Mesenchymal stem cell (in vitro differentiated cells and primary cell): ENCODE measurements around the gene WBP2.

Experiments
- DNase-seq: peaks from one replicate; pipeline ENCODE4 v3.0.0-alpha.2; 2013
- H2AFZ ChIP-seq: one replicate; pipeline ENCODE4 v1.6.1; 2013; ENCODE audit warnings: low read depth, mild to moderate bottlenecking, control low read depth, inconsistent platforms, low read length, moderate library complexity
- H2AK5ac ChIP-seq: 2 replicates; pipeline ENCODE4 v1.6.1; 2013; ENCODE audit warnings: low read length, moderate library complexity, mild to moderate bottlenecking, inconsistent platforms; ENCODE audit not compliant: severe bottlenecking
- H2BK120ac ChIP-seq: one replicate; pipeline ENCODE4 v1.6.1; 2013; ENCODE audit warnings: low read depth, mild to moderate bottlenecking, inconsistent platforms, low read length, moderate library complexity
- H2BK12ac ChIP-seq, 2 experiments: one replicate each; pipeline ENCODE4 v1.6.1; 2013; ENCODE audit warnings: inconsistent platforms in 2 of 2, low read length in 2 of 2, mild to moderate bottlenecking in 2 of 2, moderate library complexity in 2 of 2, control low read depth in 1 of 2
- H2BK15ac ChIP-seq: one replicate; pipeline ENCODE4 v1.6.1; 2013; ENCODE audit warnings: mild to moderate bottlenecking, low read depth, inconsistent platforms; ENCODE audit not compliant: poor library complexity, severe bottlenecking
- H2BK5ac ChIP-seq: 2 replicates; pipeline ENCODE4 v1.6.1; 2013; ENCODE audit warnings: low read depth, mild to moderate bottlenecking, low read length, control low read depth, inconsistent platforms; ENCODE audit not compliant: poor library complexity, severe bottlenecking
- H3K14ac ChIP-seq, 2 experiments: one replicate each; pipeline ENCODE4 v1.6.1; 2013; ENCODE audit warnings: inconsistent platforms in 2 of 2, low read length in 2 of 2, control low read depth in 1 of 2, mild to moderate bottlenecking in 1 of 2, moderate library complexity in 1 of 2
- H3K18ac ChIP-seq, 2 experiments: one replicate each; pipeline ENCODE4 v1.6.1; 2013; ENCODE audit warnings: inconsistent platforms in 2 of 2, low read length in 2 of 2, control low read depth in 1 of 2, low read depth in 1 of 2, mild to moderate bottlenecking in 1 of 2
- H3K23ac ChIP-seq, 2 experiments: one replicate each; pipeline ENCODE4 v1.6.1; 2013; ENCODE audit warnings: inconsistent platforms in 2 of 2, low read length in 2 of 2, mild to moderate bottlenecking in 2 of 2, moderate library complexity in 2 of 2, control low read depth in 1 of 2
- H3K27ac ChIP-seq: 2 replicates; pipeline ENCODE4 v1.5.1; 2013; ENCODE audit warnings: mild to moderate bottlenecking, moderate library complexity, low read length, control low read depth, inconsistent platforms; ENCODE audit not compliant: poor library complexity, severe bottlenecking
- H3K27me3 ChIP-seq, 2 experiments: 2 replicates each; pipeline versions ENCODE4 v1.6.1 to v1.7.0; 2013; ENCODE audit warnings: low read length in 2 of 2, mild to moderate bottlenecking in 2 of 2, moderate library complexity in 2 of 2, control low read depth in 1 of 2, inconsistent platforms in 1 of 2; ENCODE audit not compliant: control insufficient read depth in 1 of 2, insufficient read depth in 1 of 2
- H3K36me3 ChIP-seq, 2 experiments: 2 replicates each; pipeline versions ENCODE4 v1.6.1 to v1.7.0; 2013; ENCODE audit warnings: low read length in 2 of 2, control low read depth in 1 of 2, inconsistent platforms in 1 of 2, low read depth in 1 of 2, mild to moderate bottlenecking in 1 of 2; ENCODE audit not compliant: insufficient read depth in 2 of 2, control insufficient read depth in 1 of 2
- H3K4ac ChIP-seq, 2 experiments: one replicate each; pipeline ENCODE4 v1.6.1; 2013; ENCODE audit warnings: inconsistent platforms in 2 of 2, low read length in 2 of 2, mild to moderate bottlenecking in 2 of 2, moderate library complexity in 2 of 2, control low read depth in 1 of 2, low read depth in 1 of 2
- H3K4me1 ChIP-seq: 2 replicates; pipeline ENCODE4 v1.6.1; 2013; ENCODE audit warnings: low read depth, low read length, control low read depth; ENCODE audit not compliant: control insufficient read depth, insufficient read depth
- H3K4me2 ChIP-seq: 2 replicates; pipeline ENCODE4 v1.6.1; 2013; ENCODE audit warnings: low read length, mild to moderate bottlenecking, inconsistent platforms; ENCODE audit not compliant: poor library complexity, severe bottlenecking
- H3K4me3 ChIP-seq, 2 experiments: 2 replicates each; pipeline versions ENCODE4 v1.5.1 to v1.7.0; 2013; ENCODE audit warnings: low read length in 2 of 2, mild to moderate bottlenecking in 2 of 2, control low read depth in 1 of 2, low read depth in 1 of 2; ENCODE audit not compliant: insufficient read depth in 1 of 2
- H3K79me1 ChIP-seq: replicated peaks from 2 replicates; pipeline ENCODE4 v1.6.1; 2013; ENCODE audit warnings: mild to moderate bottlenecking, control low read depth, low read length, inconsistent platforms; ENCODE audit not compliant: poor library complexity, severe bottlenecking
- H3K9ac ChIP-seq: 2 replicates; pipeline ENCODE4 v1.7.0; 2013; ENCODE audit warnings: mild to moderate bottlenecking, low read length, moderate library complexity
- H3K9me3 ChIP-seq: 2 replicates; pipeline ENCODE4 v1.7.0; 2013; ENCODE audit warnings: mild to moderate bottlenecking, low read length; ENCODE audit not compliant: control insufficient read depth
- H4K8ac ChIP-seq: one replicate; pipeline ENCODE4 v1.6.1; 2013; ENCODE audit warnings: inconsistent platforms, mild to moderate bottlenecking, low read length, moderate library complexity
- H4K91ac ChIP-seq: one replicate; pipeline ENCODE4 v1.6.1; 2013; ENCODE audit warnings: mild to moderate bottlenecking, low read length, inconsistent platforms
- WGBS: methylation state at CpG from one replicate; pipeline ENCODE4 v1.1.7; 2013; ENCODE audit warnings: mixed read lengths; 5-methylcytosine and 5-hydroxymethylcytosine counted together

WBP2 gene

GRCh38 chr17:75832652-75833400 is 22.3 kb downstream of the WBP2 start:
- H2AFZ ChIP-seq = peak overlapping the region; percentile 7
- H2BK120ac ChIP-seq = no peak overlapping the region
- H3K23ac ChIP-seq = no peak overlapping the region
- H3K4me2 ChIP-seq = no peak overlapping the region
- H2BK15ac ChIP-seq = peak overlapping the region; percentile 44
- H3K36me3 ChIP-seq = peaks cover 0 to 23% of the 10 kb centered on the region in 2 experiments
- no peak overlapping the region for H2AK5ac ChIP-seq
- H3K18ac ChIP-seq = peak overlapping the region in 1 of 2 experiments; percentile 31
- WGBS = 52% methylated on average over 19 of the region's 20 CpGs
- H3K9me3 ChIP-seq = no peaks in the 10 kb centered on the region
- no peak overlapping the region for H3K14ac ChIP-seq
- peak overlapping the region; percentile 83 for H4K8ac ChIP-seq
- no peak overlapping the region for H3K9ac ChIP-seq
- H2BK5ac ChIP-seq = no peak overlapping the region
- DNase-seq = no peak
- no peak overlapping the region for H3K4me3 ChIP-seq
- H2BK12ac ChIP-seq = no peak overlapping the region
- H3K4ac ChIP-seq = peak overlapping the region in 1 of 2 experiments; percentile 27
- H4K91ac ChIP-seq = peak overlapping the region; percentile 43
- H3K79me1 ChIP-seq = no peaks in the 10 kb centered on the region
- H3K27me3 ChIP-seq = no peaks in the 10 kb centered on the region
- H3K4me1 ChIP-seq = peaks cover 20% of the 10 kb centered on the region
- no peak overlapping the region for H3K27ac ChIP-seq

- WGBS = 63% methylated on average over 10 of the region's 10 CpGs
- H2AFZ ChIP-seq = no peak overlapping the region
- peak overlapping the region; percentile 75 for H4K8ac ChIP-seq
- peak; percentile 86 for DNase-seq
- H3K9ac ChIP-seq = no peak overlapping the region
- no peak overlapping the region for H3K23ac ChIP-seq
- no peaks in the 10 kb centered on the region for H3K9me3 ChIP-seq
- no peak overlapping the region for H4K91ac ChIP-seq
- H3K79me1 ChIP-seq = no peaks in the 10 kb centered on the region
- no peak overlapping the region for H2AK5ac ChIP-seq
- H3K14ac ChIP-seq = no peak overlapping the region
- H3K4ac ChIP-seq = peak overlapping the region in 1 of 2 experiments; percentile 27
- no peak overlapping the region for H2BK120ac ChIP-seq
- H3K4me2 ChIP-seq = no peak overlapping the region
- peaks cover 0 to 23% of the 10 kb centered on the region in 2 experiments for H3K36me3 ChIP-seq
- H3K27me3 ChIP-seq = no peaks in the 10 kb centered on the region
- H2BK15ac ChIP-seq = no peak overlapping the region
- no peak overlapping the region for H3K27ac ChIP-seq
- no peak overlapping the region for H2BK12ac ChIP-seq
- no peak overlapping the region for H3K4me3 ChIP-seq
- H2BK5ac ChIP-seq = no peak overlapping the region
- peaks cover 26% of the 10 kb centered on the region for H3K4me1 ChIP-seq
- H3K18ac ChIP-seq = no peak overlapping the region
Observed at GRCh38 chr17:75832164-75832651, 22.9 kb downstream of the WBP2 start.

GRCh38 chr17:75831032-75831571 is 24.0 kb downstream of the WBP2 start:
- Histone ChIP-seq H3K9ac (no peak overlapping the region), H3K4me1 (peaks cover 29% of the 10 kb centered on the region), H2BK5ac (no peak overlapping the region), H3K27ac (no peak overlapping the region), H3K4me2 (no peak overlapping the region), H3K9me3 (no peaks in the 10 kb centered on the region), H3K27me3 (no peaks in the 10 kb centered on the region), H4K91ac (no peak overlapping the region), H2AFZ (no peak overlapping the region), H3K4ac (no peak overlapping the region), H2AK5ac (no peak overlapping the region), H2BK12ac (no peak overlapping the region), H3K4me3 (no peak overlapping the region), H2BK15ac (no peak overlapping the region), H3K36me3 (peaks cover 0 to 30% of the 10 kb centered on the region in 2 experiments), H2BK120ac (no peak overlapping the region), H3K79me1 (no peaks in the 10 kb centered on the region), H3K14ac (no peak overlapping the region), H3K23ac (no peak overlapping the region), H4K8ac (peak overlapping the region; percentile 27), H3K18ac (no peak overlapping the region)
- no peak for DNase-seq
- 93% methylated on average over 6 of the region's 15 CpGs for whole genome bisulfite sequencing

- H3K9me3 ChIP-seq = no peaks in the 10 kb centered on the region
- peak overlapping the region; percentile 22 for H4K8ac ChIP-seq
- H3K14ac ChIP-seq = peak overlapping the region in 1 of 2 experiments; percentile 18
- no peak overlapping the region for H3K9ac ChIP-seq
- H3K79me1 ChIP-seq = no peaks in the 10 kb centered on the region
- no peak overlapping the region for H2BK12ac ChIP-seq
- no peak overlapping the region for H3K18ac ChIP-seq
- H2AK5ac ChIP-seq = no peak overlapping the region
- H3K23ac ChIP-seq = no peak overlapping the region
- peak overlapping the region; percentile 34 for H4K91ac ChIP-seq
- no peak overlapping the region for H3K4me3 ChIP-seq
- H2BK120ac ChIP-seq = no peak overlapping the region
- H3K36me3 ChIP-seq = peaks cover 6 to 32% of the 10 kb centered on the region in 2 experiments
- no peak overlapping the region for H3K4me2 ChIP-seq
- no peak for DNase-seq
- H3K27me3 ChIP-seq = no peaks in the 10 kb centered on the region
- H2BK15ac ChIP-seq = no peak overlapping the region
- 74% methylated on average over 27 of the region's 27 CpGs for WGBS
- H2BK5ac ChIP-seq = no peak overlapping the region
- no peak overlapping the region for H3K27ac ChIP-seq
- H3K4me1 ChIP-seq = peaks cover 29% of the 10 kb centered on the region
- no peak overlapping the region for H2AFZ ChIP-seq
- H3K4ac ChIP-seq = no peak overlapping the region
Observed at GRCh38 chr17:75830164-75831031, 24.7 kb downstream of the WBP2 start.
